H9 (cell line): ENCODE measurements around the gene RBMXL2. TPM values are rescaled to one million over a fixed set of nuclear protein-coding genes. Genes with fewer than 3 reads are reported as not detected.

Experiments
- DNase-seq: peaks from one replicate; pipeline ENCODE4 v3.0.0-alpha.2; 2017
- H2AFZ ChIP-seq: one replicate; pipeline ENCODE4 v1.6.1; 2013; ENCODE audit warnings: mild to moderate bottlenecking, low read length, control low read depth, moderate library complexity
- H2AK5ac ChIP-seq: 2 replicates; pipeline ENCODE4 v1.6.1; 2013; ENCODE audit warnings: low read length, control low read depth, mixed read lengths; ENCODE audit not compliant: insufficient read length
- H2BK120ac ChIP-seq: one replicate; pipeline ENCODE4 v1.6.1; 2013; ENCODE audit warnings: low read depth, mild to moderate bottlenecking, low read length, control low read depth, inconsistent platforms; ENCODE audit not compliant: poor library complexity, severe bottlenecking
- H2BK12ac ChIP-seq: 2 replicates; pipeline ENCODE4 v1.6.1; 2013; ENCODE audit warnings: low read length, control low read depth, mixed read lengths, low read depth; ENCODE audit not compliant: insufficient read length
- H2BK15ac ChIP-seq: 2 replicates; pipeline ENCODE4 v1.6.1; 2013; ENCODE audit warnings: low read depth, low read length, control low read depth
- H2BK20ac ChIP-seq: one replicate; pipeline ENCODE4 v1.6.1; 2013; ENCODE audit warnings: low read depth, mild to moderate bottlenecking, low read length, control low read depth, inconsistent platforms; ENCODE audit not compliant: poor library complexity, severe bottlenecking
- H2BK5ac ChIP-seq: 2 replicates; pipeline ENCODE4 v1.6.1; 2013; ENCODE audit warnings: low read length, control low read depth, mixed read lengths; ENCODE audit not compliant: insufficient read length
- H3K14ac ChIP-seq: 2 replicates; pipeline ENCODE4 v1.6.1; 2013; ENCODE audit warnings: low read length, control low read depth; ENCODE audit not compliant: insufficient read depth
- H3K18ac ChIP-seq: 2 replicates; pipeline ENCODE4 v1.6.1; 2013; ENCODE audit warnings: low read depth, mild to moderate bottlenecking, mixed read lengths, low read length, control low read depth; ENCODE audit not compliant: insufficient read length
- H3K23ac ChIP-seq: 2 replicates; pipeline ENCODE4 v1.6.1; 2013; ENCODE audit warnings: low read length, control low read depth, mixed read lengths, low read depth; ENCODE audit not compliant: insufficient read length
- H3K23me2 ChIP-seq: 2 replicates; pipeline ENCODE4 v1.6.1; 2013; ENCODE audit warnings: low read depth, mild to moderate bottlenecking, mixed read lengths, low read length, control low read depth; ENCODE audit not compliant: insufficient read length, poor library complexity, severe bottlenecking
- H3K27ac ChIP-seq: 2 replicates; pipeline ENCODE4 v1.5.1; 2013; ENCODE audit warnings: low read length, control low read depth, mixed read lengths, low read depth; ENCODE audit not compliant: insufficient read length
- H3K27me3 ChIP-seq: 2 replicates; pipeline ENCODE4 v1.6.1; 2013; ENCODE audit warnings: low read length, control low read depth, inconsistent platforms; ENCODE audit not compliant: insufficient read depth
- H3K4ac ChIP-seq: 2 replicates; pipeline ENCODE4 v1.6.1; 2013; ENCODE audit warnings: low read depth, mild to moderate bottlenecking, control low read depth, inconsistent platforms, low read length, moderate library complexity
- H3K4me1 ChIP-seq: 2 replicates; pipeline ENCODE4 v1.6.1; 2013; ENCODE audit warnings: low read length, control low read depth, inconsistent platforms; ENCODE audit not compliant: insufficient read depth
- H3K4me2 ChIP-seq: 2 replicates; pipeline ENCODE4 v1.6.1; 2013; ENCODE audit warnings: low read length, control low read depth, mixed read lengths; ENCODE audit not compliant: insufficient read length, insufficient read depth
- H3K56ac ChIP-seq: 2 replicates; pipeline ENCODE4 v1.6.1; 2013; ENCODE audit warnings: low read depth, mild to moderate bottlenecking, mixed read lengths, low read length, control low read depth; ENCODE audit not compliant: insufficient read length
- H3K79me1 ChIP-seq: 2 replicates; pipeline ENCODE4 v1.6.1; 2013; ENCODE audit warnings: low read depth, mild to moderate bottlenecking, moderate library complexity, low read length, control low read depth, inconsistent platforms; ENCODE audit not compliant: insufficient read depth, poor library complexity, severe bottlenecking
- H3K79me2 ChIP-seq: 2 replicates; pipeline ENCODE4 v1.6.1; 2013; ENCODE audit warnings: low read length, control low read depth, inconsistent platforms; ENCODE audit not compliant: insufficient read depth
- H3K9ac ChIP-seq: 2 replicates; pipeline ENCODE4 v1.6.1; 2013; ENCODE audit warnings: low read length, control low read depth, mixed read lengths; ENCODE audit not compliant: insufficient read length; ENCODE audit errors: extremely low read depth
- H3K9me3 ChIP-seq: one replicate; pipeline ENCODE4 v1.6.1; 2013; ENCODE audit warnings: low read depth, low read length, inconsistent platforms; ENCODE audit not compliant: control insufficient read depth
- H3T11ph ChIP-seq: one replicate; pipeline ENCODE4 v1.6.1; 2013; ENCODE audit warnings: mild to moderate bottlenecking, low read length, control low read depth, inconsistent platforms
- H4K20me1 ChIP-seq: one replicate; pipeline ENCODE4 v1.6.1; 2013; ENCODE audit not compliant: control insufficient read depth, insufficient read length, insufficient read depth
- H4K5ac ChIP-seq: 2 replicates; pipeline ENCODE4 v1.6.1; 2013; ENCODE audit warnings: low read depth, mild to moderate bottlenecking, mixed read lengths, low read length, control low read depth; ENCODE audit not compliant: insufficient read length
- H4K8ac ChIP-seq: replicated peaks from 2 replicates; pipeline ENCODE4 v1.6.1; 2013; ENCODE audit warnings: low read length, control low read depth, mixed read lengths, low read depth; ENCODE audit not compliant: insufficient read length
- H4K91ac ChIP-seq: 2 replicates; pipeline ENCODE4 v1.6.1; 2013; ENCODE audit warnings: low read depth, mild to moderate bottlenecking, moderate library complexity, mixed read lengths, low read length, control low read depth; ENCODE audit not compliant: insufficient read length
- H3K27ac Mint-ChIP-seq, 3 experiments: 2 replicates in 2 of 3; 3 replicates in 1 of 3; pipeline ENCODE4 v1.8.0; 2020 to 2021; ENCODE audit warnings: mixed read lengths in 3 of 3, mild to moderate bottlenecking in 1 of 3, moderate library complexity in 1 of 3
- H3K27me3 Mint-ChIP-seq: 2 replicates; pipeline ENCODE4 v1.8.0; 2021; ENCODE audit warnings: low read depth, mild to moderate bottlenecking, moderate library complexity, mixed read lengths
- H3K36me3 Mint-ChIP-seq, 3 experiments: 2 replicates in 2 of 3; 3 replicates in 1 of 3; pipeline ENCODE4 v1.8.0; 2020 to 2021; ENCODE audit warnings: low read depth in 3 of 3, mixed read lengths in 3 of 3; ENCODE audit not compliant: insufficient read depth in 1 of 3
- H3K4me1 Mint-ChIP-seq, 2 experiments: 2 replicates each; pipeline ENCODE4 v1.8.0; 2020; ENCODE audit warnings: mixed read lengths in 2 of 2
- H3K4me3 Mint-ChIP-seq, 2 experiments: 2 replicates in 1 of 2; 3 replicates in 1 of 2; pipeline ENCODE4 v1.8.0; 2020 to 2021; ENCODE audit warnings: mild to moderate bottlenecking in 2 of 2, mixed read lengths in 2 of 2, moderate library complexity in 1 of 2
- H3K9me3 Mint-ChIP-seq, 2 experiments: 2 replicates in 1 of 2; 3 replicates in 1 of 2; pipeline ENCODE4 v1.8.0; 2020; ENCODE audit warnings: mild to moderate bottlenecking in 2 of 2, mixed read lengths in 2 of 2, moderate library complexity in 1 of 2
- WGBS: extraction: QIAGEN DNeasy Blood & Tissue Kit; methylation state at CpG from one replicate; pipeline ENCODE4 v1.1.7; 2013; ENCODE audit warnings: missing lambda C conversion rate, low lambda C conversion rate, mixed read lengths; ENCODE audit not compliant: insufficient read length; ENCODE audit errors: extremely low coverage; 5-methylcytosine and 5-hydroxymethylcytosine counted together
- total RNA-seq: library from RNA; stranded (reverse); gene quantifications from 2 replicates; pipeline ENCODE4 v1.2.1, GENCODE V29; 2021
- TF ChIP-seq, protein P1 (sequence below): fragments of 200-600 bp; sonication (generic); conservative IDR thresholded peaks from 3 replicates; pipeline ENCODE4 v1.8.0; 2021; ENCODE audit warnings: antibody characterized with exemption, mild to moderate bottlenecking

The RBMXL2 gene
- total RNA-seq, 1 experiment from 2014 or later, result not detected

DNA sequence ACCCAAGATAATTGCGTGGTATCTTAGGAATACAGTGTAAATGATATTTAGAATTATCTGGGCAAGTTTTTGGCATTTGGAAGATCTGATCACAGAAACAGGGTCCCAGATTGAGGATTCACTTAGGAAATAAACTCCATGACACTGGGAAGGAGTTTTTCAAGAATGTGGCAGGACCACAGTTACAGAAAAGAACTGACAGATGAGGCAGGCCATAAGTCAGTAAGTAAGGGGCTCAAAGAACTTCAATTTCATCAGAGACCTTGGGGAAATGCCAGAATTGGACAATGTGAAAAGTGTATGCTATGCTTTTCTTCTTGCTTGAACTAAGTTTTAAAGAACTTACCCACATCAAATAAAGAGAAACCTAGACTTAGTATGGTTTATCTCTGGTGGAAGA, 49.3 kb downstream of the RBMXL2 start:
- H3K56ac ChIP-seq, result no peak overlapping the region
- H3K27me3 ChIP-seq, result no peaks in the 10 kb centered on the region
- no peak overlapping the region for H2BK120ac ChIP-seq
- Mint-ChIP-seq H3K4me1 (no peaks in the 10 kb centered on the region), H3K27me3 (no peaks in the 10 kb centered on the region; the same call in 1 of the 2 replicates), H3K9me3 (no peaks in the 10 kb centered on the region), H3K36me3 (no peaks in the 10 kb centered on the region), H3K27ac (no peak overlapping the region), H3K4me3 (no peak overlapping the region)
- H2BK20ac ChIP-seq, result no peak overlapping the region
- H3K79me1 ChIP-seq, result no peaks in the 10 kb centered on the region
- no peak overlapping the region for H2AFZ ChIP-seq
- no peak overlapping the region for H2BK12ac ChIP-seq
- no peak overlapping the region for H3K4ac ChIP-seq
- no CpG with 5 or more reads among the region's 1 CpG for WGBS
- H2BK15ac ChIP-seq, result no peak overlapping the region
- H3K4me2 ChIP-seq, result no peak overlapping the region
- no peaks in the 10 kb centered on the region for H3K4me1 ChIP-seq
- no peaks in the 10 kb centered on the region for H3K23me2 ChIP-seq
- no peaks in the 10 kb centered on the region for H3K9me3 ChIP-seq
- H3K23ac ChIP-seq, result no peak overlapping the region
- no peak overlapping the region for H4K91ac ChIP-seq
- H4K20me1 ChIP-seq, result no peaks in the 10 kb centered on the region
- no peak overlapping the region for H4K5ac ChIP-seq
- no peak overlapping the region for H2BK5ac ChIP-seq
- H2AK5ac ChIP-seq, result no peak overlapping the region
- H3T11ph ChIP-seq, result no peak overlapping the region
- H3K9ac ChIP-seq, result no peak overlapping the region
- H3K79me2 ChIP-seq, result no peaks in the 10 kb centered on the region
- no peak overlapping the region for H3K18ac ChIP-seq
- no peak overlapping the region for H3K27ac ChIP-seq
- DNase-seq, result no peak
- no peak overlapping the region for H4K8ac ChIP-seq
- TF ChIP-seq, protein P1, sequence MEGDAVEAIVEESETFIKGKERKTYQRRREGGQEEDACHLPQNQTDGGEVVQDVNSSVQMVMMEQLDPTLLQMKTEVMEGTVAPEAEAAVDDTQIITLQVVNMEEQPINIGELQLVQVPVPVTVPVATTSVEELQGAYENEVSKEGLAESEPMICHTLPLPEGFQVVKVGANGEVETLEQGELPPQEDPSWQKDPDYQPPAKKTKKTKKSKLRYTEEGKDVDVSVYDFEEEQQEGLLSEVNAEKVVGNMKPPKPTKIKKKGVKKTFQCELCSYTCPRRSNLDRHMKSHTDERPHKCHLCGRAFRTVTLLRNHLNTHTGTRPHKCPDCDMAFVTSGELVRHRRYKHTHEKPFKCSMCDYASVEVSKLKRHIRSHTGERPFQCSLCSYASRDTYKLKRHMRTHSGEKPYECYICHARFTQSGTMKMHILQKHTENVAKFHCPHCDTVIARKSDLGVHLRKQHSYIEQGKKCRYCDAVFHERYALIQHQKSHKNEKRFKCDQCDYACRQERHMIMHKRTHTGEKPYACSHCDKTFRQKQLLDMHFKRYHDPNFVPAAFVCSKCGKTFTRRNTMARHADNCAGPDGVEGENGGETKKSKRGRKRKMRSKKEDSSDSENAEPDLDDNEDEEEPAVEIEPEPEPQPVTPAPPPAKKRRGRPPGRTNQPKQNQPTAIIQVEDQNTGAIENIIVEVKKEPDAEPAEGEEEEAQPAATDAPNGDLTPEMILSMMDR, result no peak
- no peak overlapping the region for H3K14ac ChIP-seq

Other genes with a start within 250 kb of the RBMXL2 start
- gene OR10A5, start 243.3 kb upstream of the RBMXL2 start, total RNA-seq, result not detected in 2 replicates
- gene OR10A2, start 225.9 kb upstream of the RBMXL2 start, total RNA-seq, result not detected in 2 replicates
- not detected in 2 replicates for gene OR10A4, start 212.4 kb upstream of the RBMXL2 start, total RNA-seq
- gene OR2D2, start 196.5 kb upstream of the RBMXL2 start, total RNA-seq, result 0.26 and 0.79 TPM in 2 replicates
- not detected in 2 replicates for gene OR2D3, start 168.0 kb upstream of the RBMXL2 start, total RNA-seq
- gene ZNF215, start 162.6 kb upstream of the RBMXL2 start, total RNA-seq, result 18.0 and 18.2 TPM in 2 replicates
- 4.0 and 5.0 TPM in 2 replicates for gene ZNF214, start 68.7 kb upstream of the RBMXL2 start, total RNA-seq
- gene NLRP14, start 68.5 kb upstream of the RBMXL2 start, total RNA-seq, result 0.07 TPM in 1 of 2 replicates, not detected in the other
- gene SYT9, start 162.9 kb downstream of the RBMXL2 start, total RNA-seq, result 0.63 and 0.79 TPM in 2 replicates